H7 (cell line): ENCODE results near the gene MPHOSPH10. TPM values are rescaled to one million over a fixed set of nuclear protein-coding genes. Genes with fewer than 3 reads are reported as not detected.
"Not testable (repeated sequence)": the region's sequence is repeated elsewhere in the genome, so short reads cannot be mapped to it uniquely, and the experiment has no call there.

Experiments
- DNase-seq: peaks from one replicate; pipeline ENCODE4 v3.0.0; 2012
- H3K27me3 ChIP-seq: 2 replicates; pipeline ENCODE4 v1.6.0; 2011; ENCODE audit warnings: mild to moderate bottlenecking, low read length; ENCODE audit not compliant: control insufficient read depth, insufficient read depth
- H3K36me3 ChIP-seq: replicated peaks from 2 replicates; pipeline ENCODE4 v1.5.1; 2011; ENCODE audit warnings: low read length; ENCODE audit not compliant: control insufficient read depth, insufficient read depth
- H3K4me3 ChIP-seq: 2 replicates; pipeline ENCODE4 v1.5.1; 2011; ENCODE audit warnings: low read depth, mild to moderate bottlenecking, control low read depth, low read length, moderate library complexity; ENCODE audit not compliant: insufficient read depth
- total RNA-seq: library from RNA; depleted of rRNA; stranded (reverse); fragments of >200 nt; shearing (Covaris generic); gene quantifications from 2 replicates; pipeline ENCODE4 v1.2.3, GENCODE V29; 2014

Gene MPHOSPH10
- total RNA-seq, 1 experiment from 2014 or later = 12.5 TPM

GRCh38 chr2:71106463-71106862 is 24.0 kb upstream of the MPHOSPH10 start:
- not testable (repeated sequence) for H3K4me3 ChIP-seq, H3K27me3 ChIP-seq, H3K36me3 ChIP-seq, DNase-seq

GRCh38 chr2:71108091-71108490 is 22.3 kb upstream of the MPHOSPH10 start:
- Histone ChIP-seq H3K27me3 (no peaks in the 10 kb centered on the region), H3K4me3 (no peak overlapping the region), H3K36me3 (0 out of 2 replicates have a peak, but pooled peaks cover 1% of the 10 kb centered on the region)
- no peak for DNase-seq

- peaks cover 2% of the 10 kb centered on the region for H3K36me3 ChIP-seq
- H3K27me3 ChIP-seq = no peaks in the 10 kb centered on the region
- DNase-seq = no peak
Observed at GRCh38 chr2:71113843-71114242, 16.6 kb upstream of the MPHOSPH10 start.

DNA sequence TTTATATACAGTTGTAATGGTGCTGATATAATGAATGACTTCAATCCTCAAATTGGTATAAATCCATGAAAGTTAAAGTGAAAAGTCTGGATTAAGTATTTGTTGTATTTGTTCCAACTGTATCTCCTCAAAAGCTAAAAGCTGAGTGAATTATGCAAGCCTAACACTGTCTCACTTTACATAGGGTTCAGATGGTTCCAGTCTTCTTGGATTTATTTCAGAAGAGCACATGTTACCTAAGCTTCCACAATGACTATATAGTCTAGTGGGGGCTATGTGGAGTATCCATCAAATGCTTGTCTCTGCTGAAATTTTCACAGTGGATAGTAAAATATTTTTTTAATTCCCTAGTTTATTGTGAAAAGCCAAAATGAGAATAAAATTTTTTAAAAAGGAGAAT is 13.4 kb upstream of the MPHOSPH10 start:
- H3K36me3 ChIP-seq = peaks cover 1% of the 10 kb centered on the region
- DNase-seq = no peak
- H3K27me3 ChIP-seq = no peaks in the 10 kb centered on the region
- no peak overlapping the region for H3K4me3 ChIP-seq

More at GRCh38 chr2:71113843-71114242, 16.6 kb upstream of the MPHOSPH10 start:
- no peak overlapping the region for H3K4me3 ChIP-seq

- peaks cover 3% of the 10 kb centered on the region for H3K36me3 ChIP-seq
- H3K4me3 ChIP-seq = no peak overlapping the region
- no peaks in the 10 kb centered on the region for H3K27me3 ChIP-seq
- DNase-seq = no peak
Observed at GRCh38 chr2:71120195-71120594, 10.2 kb upstream of the MPHOSPH10 start.

DNA sequence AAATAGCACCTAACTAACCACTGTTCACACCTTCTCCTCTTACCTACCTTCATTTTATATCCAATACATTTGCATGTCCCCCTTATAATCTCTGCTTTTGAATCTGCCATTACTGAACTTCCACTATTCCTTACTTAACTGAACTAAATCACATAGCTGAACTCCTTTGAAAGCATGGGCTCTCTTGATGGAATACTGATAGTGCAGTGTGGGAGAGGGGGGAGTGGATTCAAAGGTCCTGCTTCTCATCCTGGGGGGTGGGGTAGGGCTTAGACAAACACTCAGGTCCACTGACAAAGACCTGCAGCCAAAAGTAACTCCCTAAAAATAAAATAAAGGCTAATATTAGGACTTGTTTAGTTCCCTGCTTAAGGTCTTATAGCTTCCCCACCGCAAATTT is 9.0 kb upstream of the MPHOSPH10 start:
- H3K36me3 ChIP-seq = peaks cover 2% of the 10 kb centered on the region
- H3K4me3 ChIP-seq = no peak overlapping the region
- H3K27me3 ChIP-seq = no peaks in the 10 kb centered on the region
- no peak for DNase-seq

GRCh38 chr2:71122387-71123298 is 7.8 kb upstream of the MPHOSPH10 start:
- no peak for DNase-seq
- Histone ChIP-seq H3K27me3 (no peaks in the 10 kb centered on the region), H3K4me3 (no peak overlapping the region), H3K36me3 (peaks cover 2% of the 10 kb centered on the region)

GRCh38 chr2:71125506-71126294 is 4.7 kb upstream of the MPHOSPH10 start:
- no peak for DNase-seq
- Histone ChIP-seq H3K36me3 (peaks cover 2% of the 10 kb centered on the region; the same call in 1 of the 2 replicates), H3K4me3 (no peak overlapping the region), H3K27me3 (no peaks in the 10 kb centered on the region)

GRCh38 chr2:71126957-71127356 is 3.5 kb upstream of the MPHOSPH10 start:
- Histone ChIP-seq H3K36me3 (peaks cover 2% of the 10 kb centered on the region; the same call in 1 of the 2 replicates), H3K4me3 (no peak overlapping the region), H3K27me3 (no peaks in the 10 kb centered on the region)
- DNase-seq = no peak

- H3K27me3 ChIP-seq = no peaks in the 10 kb centered on the region
- peaks cover 2% of the 10 kb centered on the region for H3K36me3 ChIP-seq
- peak overlapping the region; percentile 90 for H3K4me3 ChIP-seq
- DNase-seq = no peak
Observed at GRCh38 chr2:71129114-71129901, 1.1 kb upstream of the MPHOSPH10 start.

DNA sequence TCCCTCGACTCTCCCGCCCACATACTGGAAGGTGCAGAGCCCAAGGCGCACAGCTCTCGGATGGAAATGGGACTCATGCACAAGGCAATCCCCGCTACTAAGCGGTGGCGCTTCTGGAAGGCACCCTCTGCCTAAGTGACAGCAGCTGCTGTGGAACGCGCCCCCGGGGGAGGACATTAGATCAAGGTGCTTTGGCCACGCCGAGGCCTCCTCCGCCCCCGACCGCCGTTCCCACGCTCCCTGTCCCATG is 607 bp upstream of the MPHOSPH10 start:
- Histone ChIP-seq H3K36me3 (peaks cover 6% of the 10 kb centered on the region), H3K4me3 (peak overlapping the region; percentile 90), H3K27me3 (no peaks in the 10 kb centered on the region)
- no peak for DNase-seq

DNA sequence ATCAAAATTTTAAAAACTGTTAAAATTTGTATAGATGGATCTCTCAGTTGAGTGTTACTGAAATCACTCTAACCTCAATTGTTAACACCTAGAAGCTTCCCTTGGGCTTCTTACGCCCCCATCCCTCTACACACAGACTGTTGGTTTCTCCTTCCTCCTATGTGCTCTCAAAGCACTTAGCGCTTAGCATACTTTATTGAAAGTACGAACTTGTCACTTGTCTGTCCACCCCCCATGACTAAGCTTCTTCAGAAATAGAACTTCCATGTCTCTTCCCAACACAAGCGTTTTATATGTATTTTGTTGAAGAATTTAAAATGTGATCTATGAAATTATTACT is 441 bp downstream of the MPHOSPH10 start:
- no peaks in the 10 kb centered on the region for H3K27me3 ChIP-seq
- peaks cover 10% of the 10 kb centered on the region for H3K36me3 ChIP-seq
- peak; percentile 41 for DNase-seq
- peak overlapping the region; percentile 90 for H3K4me3 ChIP-seq

- peak overlapping the region; percentile 90 for H3K4me3 ChIP-seq
- DNase-seq, H3K27me3 ChIP-seq: not testable (repeated sequence)
- H3K36me3 ChIP-seq = peaks cover 13% of the 10 kb centered on the region
Observed at GRCh38 chr2:71131387-71132166, 1.1 kb downstream of the MPHOSPH10 start.

DNA sequence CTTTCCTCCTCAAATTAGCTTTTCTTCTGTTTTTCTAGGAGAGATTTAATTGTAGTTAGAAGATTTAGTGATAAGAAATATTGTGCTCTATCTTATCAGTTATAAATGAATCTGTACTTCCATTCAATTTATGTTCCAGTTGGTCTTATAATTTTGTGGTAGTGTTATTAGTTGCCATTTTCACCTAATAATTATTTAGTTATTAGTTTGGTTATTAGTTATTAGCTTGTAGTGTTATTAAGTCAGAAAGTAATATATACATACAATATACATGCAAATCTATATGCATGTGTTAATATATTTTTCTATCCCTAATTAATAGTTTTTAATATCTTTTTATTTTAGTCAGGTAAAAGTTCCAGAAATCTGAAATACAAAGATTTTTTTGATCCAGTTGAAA is 3.2 kb downstream of the MPHOSPH10 start:
- peaks cover 18% of the 10 kb centered on the region for H3K36me3 ChIP-seq
- no peak for DNase-seq
- H3K4me3 ChIP-seq = no peak overlapping the region
- H3K27me3 ChIP-seq = no peaks in the 10 kb centered on the region
